NCI-H460 (cell line): ENCODE results near the gene CTRL. TPM values are rescaled to one million over a fixed set of nuclear protein-coding genes. Genes with fewer than 3 reads are reported as not detected.
"Not testable (repeated sequence)": the region's sequence is repeated elsewhere in the genome, so short reads cannot be mapped to it uniquely, and the experiment has no call there.

Source experiments
- DNase-seq: peaks from one replicate; pipeline ENCODE4 v3.0.0-alpha.2; 2016; ENCODE audit warnings: low read depth; ENCODE audit errors: extremely low read depth
- total RNA-seq: library from RNA; depleted of rRNA; stranded (reverse); fragments of >200 nt; shearing (Covaris generic); gene quantifications from 2 replicates; pipeline ENCODE4 v1.2.3, GENCODE V29; 2014

CTRL gene
- total RNA-seq, 1 experiment from 2014 or later = 2.0 TPM

DNA sequence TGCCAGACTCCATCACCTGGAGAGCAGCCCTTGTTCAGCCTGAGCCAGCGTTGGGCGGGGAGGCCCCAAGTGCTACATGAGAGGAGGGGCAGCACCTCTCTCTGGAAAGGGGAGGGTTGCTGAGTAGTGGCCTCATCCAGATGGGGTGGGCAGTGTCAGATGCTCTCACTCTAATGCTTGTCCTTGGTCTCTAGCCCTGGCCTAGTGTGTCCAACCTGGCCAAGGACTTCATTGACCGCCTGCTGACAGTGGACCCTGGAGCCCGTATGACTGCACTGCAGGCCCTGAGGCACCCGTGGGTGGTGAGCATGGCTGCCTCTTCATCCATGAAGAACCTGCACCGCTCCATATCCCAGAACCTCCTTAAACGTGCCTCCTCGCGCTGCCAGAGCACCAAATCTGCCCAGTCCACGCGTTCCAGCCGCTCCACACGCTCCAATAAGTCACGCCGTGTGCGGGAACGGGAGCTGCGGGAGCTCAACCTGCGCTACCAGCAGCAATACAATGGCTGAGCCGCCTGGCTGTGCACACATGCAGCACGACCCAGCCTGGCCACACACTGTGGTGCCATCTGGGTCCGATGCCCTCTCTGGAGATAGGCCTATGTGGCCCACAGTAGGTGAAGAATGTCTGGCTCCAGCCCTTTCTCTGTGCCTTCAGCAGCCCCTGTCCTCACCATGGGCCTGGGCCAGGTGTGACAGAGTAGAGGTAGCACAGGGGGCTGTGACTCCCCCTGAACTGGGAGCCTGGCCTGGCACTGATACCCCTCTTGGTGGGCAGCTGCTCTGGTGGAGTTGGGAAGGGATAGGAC is 4.3 kb downstream of the CTRL start:
- DNase-seq = no peak

DNA sequence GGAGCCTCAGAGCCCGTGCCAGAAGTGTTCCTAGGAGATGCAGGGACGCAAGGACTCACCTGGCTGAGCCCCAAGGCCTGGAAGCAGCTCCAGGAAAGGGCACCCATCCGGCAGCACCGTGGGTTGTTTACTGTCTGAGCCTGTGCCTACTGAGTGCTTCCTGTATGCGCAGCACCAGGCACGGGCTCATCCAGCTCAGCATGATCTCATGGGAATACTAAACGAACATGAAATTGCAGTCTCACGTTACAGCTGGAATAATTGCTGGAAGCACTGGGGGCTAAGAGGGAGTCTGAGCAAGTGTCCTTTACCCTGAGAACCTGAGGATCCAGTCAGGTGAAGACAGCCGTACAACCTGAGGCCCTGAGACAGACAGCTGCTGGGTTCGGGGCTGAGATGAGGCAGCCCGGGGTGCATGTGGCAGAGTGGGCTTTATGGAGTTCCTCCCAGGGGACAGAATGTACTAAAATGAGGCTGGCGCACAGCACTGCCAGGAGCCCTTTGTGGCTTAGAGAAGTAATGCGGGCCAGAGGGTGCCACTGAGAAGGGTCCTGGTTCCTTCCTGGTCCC is 5.4 kb downstream of the CTRL start:
- no peak for DNase-seq

DNA sequence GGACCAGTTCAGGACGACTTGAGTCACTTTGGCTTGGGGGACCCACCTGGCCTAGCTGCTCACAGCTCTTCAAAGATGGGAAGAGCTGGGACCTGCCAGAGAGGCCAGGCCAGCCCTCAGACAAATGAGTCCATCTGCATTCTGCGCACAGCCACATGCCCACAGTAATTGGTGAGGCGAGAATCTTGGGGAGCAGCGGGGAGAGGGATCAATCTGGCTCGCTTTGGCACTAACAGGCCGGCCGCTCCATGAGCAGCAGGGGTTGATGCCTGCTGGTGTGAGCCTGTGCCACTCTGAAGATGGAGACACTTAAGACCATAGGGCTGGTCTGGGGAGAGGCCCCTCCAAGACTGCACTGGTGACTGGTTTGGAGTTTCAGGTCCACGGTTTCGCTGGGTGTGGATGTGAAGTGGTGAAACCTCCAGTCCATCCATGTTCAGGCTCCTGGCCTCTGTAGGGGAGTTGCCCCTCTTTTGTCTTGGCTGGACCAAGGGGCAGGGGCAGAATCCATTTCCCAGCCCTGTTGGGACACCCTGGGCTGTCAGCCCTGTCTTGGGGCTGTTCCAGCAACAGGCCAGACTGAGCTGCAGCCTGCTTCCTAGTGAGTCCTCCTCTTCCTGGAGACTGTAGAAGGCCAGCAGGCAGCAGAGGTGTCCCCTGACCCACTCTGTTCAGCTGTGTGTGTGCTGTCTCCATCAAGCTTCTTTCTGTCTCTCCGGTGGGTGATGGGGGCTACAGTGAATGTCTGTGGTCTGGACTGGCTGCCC is 7.3 kb downstream of the CTRL start:
- no peak for DNase-seq

DNA sequence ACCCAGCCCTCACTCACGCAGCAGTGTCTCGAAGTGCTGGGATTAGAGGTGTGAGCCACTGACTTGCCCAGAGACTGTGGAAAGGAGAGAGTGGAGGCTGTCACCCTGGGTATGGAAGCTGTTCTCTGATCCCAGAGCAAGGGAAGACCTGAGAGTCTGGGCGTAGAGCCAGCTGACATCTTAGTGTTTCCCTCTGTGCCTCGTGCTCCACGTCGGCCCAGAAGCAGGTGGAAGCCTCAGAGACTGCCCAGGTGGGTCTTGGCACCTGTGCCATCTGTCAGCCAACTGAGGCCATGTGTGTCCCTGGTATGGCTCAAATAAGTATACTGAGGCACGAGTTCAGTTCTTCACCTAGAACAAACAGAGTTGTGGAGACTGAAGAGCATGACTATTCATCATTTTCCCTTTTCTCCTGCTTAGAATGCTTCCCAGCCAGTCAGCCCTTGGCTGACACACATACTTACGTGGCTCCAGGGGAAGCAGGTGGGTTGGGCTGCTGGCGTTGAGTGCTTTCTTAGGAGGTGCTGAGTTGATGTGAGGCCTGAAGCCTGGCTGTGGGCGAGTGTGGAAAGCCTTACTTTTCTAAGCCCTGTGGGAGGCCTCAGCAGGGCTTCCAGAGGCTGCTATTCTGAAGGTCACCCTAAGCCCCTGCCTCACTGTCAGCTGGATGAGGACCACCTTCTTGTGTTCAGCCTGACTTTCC is 8.1 kb downstream of the CTRL start:
- DNase-seq = no peak

GRCh38 chr16:67922740-67923139 is 8.9 kb downstream of the CTRL start:
- DNase-seq = no peak

- DNase-seq = no peak
Observed at GRCh38 chr16:67922221-67922620, 9.4 kb downstream of the CTRL start.

GRCh38 chr16:67919622-67920221 is 11.9 kb downstream of the CTRL start:
- DNase-seq = no peak

DNA sequence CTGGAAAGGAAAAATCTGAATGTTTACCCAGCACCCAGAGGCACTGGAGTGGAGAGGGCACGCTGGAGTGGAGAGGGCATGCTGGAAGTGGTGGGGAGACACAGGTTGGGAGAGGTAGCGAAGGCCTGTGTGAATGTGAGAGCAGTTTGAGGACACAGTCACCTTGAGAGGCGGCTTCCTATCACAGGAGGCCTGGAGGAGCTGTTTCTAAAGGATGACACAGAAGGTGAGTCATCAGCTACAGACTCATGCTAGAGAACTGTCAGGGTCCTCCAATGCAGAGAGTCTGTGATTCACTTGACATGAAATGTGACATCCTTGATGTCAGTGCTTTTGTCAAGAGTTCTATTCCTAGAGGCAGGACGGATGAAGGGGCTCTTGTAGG is 13.8 kb downstream of the CTRL start:
- peak; percentile 61 for DNase-seq

GRCh38 chr16:67917140-67917851 is 14.4 kb downstream of the CTRL start:
- DNase-seq = no peak

DNA sequence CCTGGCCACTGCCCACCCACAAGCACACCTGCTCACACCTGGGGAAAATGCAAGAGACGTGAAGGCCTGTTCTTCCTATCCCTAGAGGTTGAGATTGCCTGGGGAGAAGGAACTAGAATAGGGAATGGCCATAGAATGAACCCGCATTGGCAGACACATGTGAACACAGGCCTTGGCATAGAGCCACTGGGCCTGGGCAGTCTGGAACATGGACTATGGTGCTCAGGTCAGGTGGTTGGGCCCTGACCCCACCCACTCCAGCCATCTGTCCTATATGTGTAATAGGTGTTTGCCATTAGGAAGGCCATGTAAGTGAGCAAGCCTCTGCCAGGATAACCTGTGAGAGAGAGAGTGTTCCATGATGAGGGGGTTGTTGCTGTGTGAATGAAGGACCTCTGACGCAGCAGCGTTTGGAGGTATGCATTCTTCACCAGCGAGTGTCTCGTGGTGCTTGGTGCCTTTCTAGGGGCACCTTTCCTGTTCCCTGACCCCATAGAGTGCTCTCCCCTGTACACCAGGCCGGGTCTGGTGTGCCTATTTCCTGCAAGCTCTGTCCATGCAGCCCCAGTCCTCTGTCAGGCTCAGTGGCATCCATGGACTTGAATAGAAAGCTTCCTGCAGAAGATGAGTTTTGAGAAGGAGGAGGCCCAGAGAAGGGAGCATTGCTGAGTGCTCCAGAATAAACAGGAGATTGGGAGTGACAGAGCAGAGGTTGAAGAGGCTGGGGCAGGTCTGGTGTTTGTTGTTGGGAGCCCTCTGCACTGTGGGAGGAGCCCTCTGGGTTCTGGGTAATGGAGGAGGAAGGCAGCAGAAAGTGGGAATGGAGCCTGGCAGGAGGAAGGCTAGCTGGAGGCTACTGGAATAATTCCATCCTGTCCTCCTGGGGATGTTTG is 15.6 kb downstream of the CTRL start:
- DNase-seq = no peak

DNA sequence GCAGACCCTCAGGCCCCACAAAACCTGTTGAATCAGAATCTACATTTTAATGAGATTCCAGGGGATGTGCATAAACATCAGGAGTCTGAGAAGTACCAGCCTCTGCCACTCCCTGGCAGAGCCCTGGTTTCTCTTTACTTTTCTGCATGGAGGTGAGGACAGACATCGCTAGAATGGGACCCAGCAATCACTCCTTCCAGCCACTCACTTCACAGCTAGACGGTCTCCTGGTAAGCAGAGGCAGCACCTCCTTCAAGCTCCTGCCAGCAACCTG is 16.2 kb downstream of the CTRL start:
- DNase-seq = not testable (repeated sequence)

GRCh38 chr16:67914758-67915495 is 16.7 kb downstream of the CTRL start:
- DNase-seq = no peak

- no peak for DNase-seq
Observed at GRCh38 chr16:67910158-67910557, 21.5 kb downstream of the CTRL start.

DNA sequence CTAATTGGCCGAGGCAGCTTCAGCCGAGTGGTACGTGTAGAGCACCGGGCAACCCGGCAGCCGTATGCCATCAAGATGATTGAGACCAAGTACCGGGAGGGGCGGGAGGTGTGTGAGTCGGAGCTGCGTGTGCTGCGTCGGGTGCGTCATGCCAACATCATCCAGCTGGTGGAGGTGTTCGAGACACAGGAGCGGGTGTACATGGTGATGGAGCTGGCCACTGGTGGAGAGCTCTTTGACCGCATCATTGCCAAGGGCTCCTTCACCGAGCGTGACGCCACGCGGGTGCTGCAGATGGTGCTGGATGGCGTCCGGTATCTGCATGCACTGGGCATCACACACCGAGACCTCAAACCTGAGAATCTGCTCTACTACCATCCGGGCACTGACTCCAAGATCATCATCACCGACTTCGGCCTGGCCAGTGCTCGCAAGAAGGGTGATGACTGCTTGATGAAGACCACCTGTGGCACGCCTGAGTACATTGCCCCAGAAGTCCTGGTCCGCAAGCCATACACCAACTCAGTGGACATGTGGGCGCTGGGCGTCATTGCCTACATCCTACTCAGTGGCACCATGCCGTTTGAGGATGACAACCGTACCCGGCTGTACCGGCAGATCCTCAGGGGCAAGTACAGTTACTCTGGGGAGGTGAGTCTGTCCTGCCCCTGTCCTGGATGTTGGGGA is 22.5 kb downstream of the CTRL start:
- no peak for DNase-seq

GRCh38 chr16:67907397-67908180 is 24.1 kb downstream of the CTRL start:
- DNase-seq = no peak

DNA sequence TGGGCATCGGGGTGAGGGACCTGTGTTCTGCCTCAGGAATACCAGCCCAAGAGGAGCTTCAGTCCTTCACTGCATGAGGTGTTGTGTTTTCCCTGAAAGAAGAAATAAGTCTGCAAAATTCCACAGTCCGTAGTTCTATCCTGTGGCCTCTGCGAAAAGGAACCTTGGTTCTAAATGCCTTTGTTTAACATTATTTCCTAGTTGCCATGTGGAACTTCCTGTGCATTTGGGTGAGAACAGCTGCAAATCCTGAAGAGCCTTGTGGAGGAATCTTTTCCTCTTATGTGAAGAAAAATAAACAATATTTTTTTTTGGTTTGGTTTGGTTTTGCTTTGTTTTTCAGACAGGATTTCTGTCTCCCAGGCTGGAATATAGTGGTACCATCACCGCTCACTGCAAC is 28.8 kb downstream of the CTRL start:
- DNase-seq = no peak

GRCh38 chr16:67901734-67902133 is 29.9 kb downstream of the CTRL start:
- no peak for DNase-seq
